ENCODE results near the gene STK24.
"Not testable (repeated sequence)": the region's sequence is repeated elsewhere in the genome, so short reads cannot be mapped to it uniquely, and the experiment has no call there.

Gene STK24

GRCh38 chr13:98581971-98582702 lies 5.2 kb upstream of the STK24 start:
- no peak for DNase-seq

GRCh38 chr13:98581381-98581780 lies 4.5 kb upstream of the STK24 start:
- no peak for DNase-seq

- DNase-seq, result no peak
Measured at GRCh38 chr13:98580420-98580819, 3.5 kb upstream of the STK24 start.

GRCh38 chr13:98577836-98578285 lies 954 bp upstream of the STK24 start:
- DNase-seq, result no peak

- DNase-seq, result peak; percentile 48
Measured at GRCh38 chr13:98576200-98576945, 534 bp downstream of the STK24 start.

GRCh38 chr13:98575904-98576199 lies 1.1 kb downstream of the STK24 start:
- no peak for DNase-seq

- no peak for DNase-seq
Measured at GRCh38 chr13:98575009-98575903, 1.7 kb downstream of the STK24 start.

- no peak for DNase-seq
Measured at GRCh38 chr13:98571955-98572662, 4.8 kb downstream of the STK24 start.

GRCh38 chr13:98570929-98571372 lies 6.0 kb downstream of the STK24 start:
- DNase-seq, result no peak

- not testable (repeated sequence) for DNase-seq
Measured at GRCh38 chr13:98569494-98570367, 7.2 kb downstream of the STK24 start.

- no peak for DNase-seq
Measured at GRCh38 chr13:98568918-98569317, 8.0 kb downstream of the STK24 start.

GRCh38 chr13:98567140-98567539 lies 9.8 kb downstream of the STK24 start:
- no peak for DNase-seq

GRCh38 chr13:98565726-98566565 lies 11.0 kb downstream of the STK24 start:
- DNase-seq, result peak; percentile 23

- DNase-seq, result no peak
Measured at GRCh38 chr13:98564204-98564603, 12.7 kb downstream of the STK24 start.

GRCh38 chr13:98563071-98563470 lies 13.8 kb downstream of the STK24 start:
- no peak for DNase-seq

GRCh38 chr13:98559169-98559568 lies 17.7 kb downstream of the STK24 start:
- no peak for DNase-seq

GRCh38 chr13:98557937-98558792 lies 18.7 kb downstream of the STK24 start:
- DNase-seq, result no peak

- peak; percentile 62 for DNase-seq
Measured at GRCh38 chr13:98556968-98557631, 19.8 kb downstream of the STK24 start.

GRCh38 chr13:98556142-98556816 lies 20.6 kb downstream of the STK24 start:
- DNase-seq, result no peak

Measured in hematopoietic multipotent progenitor cell treated with erythropoietin and hydrocortisone succinate and interleukin-3 and kit ligand, for 8 days (in vitro differentiated cells).